ENCODE data around the gene C1orf232. TPM values are rescaled to one million over a fixed set of nuclear protein-coding genes. Genes with fewer than 3 reads are reported as not detected.

The C1orf232 gene
- total and polyA plus RNA-seq, 9 of the 15 experiments (the other 6 are each of a cell fraction or from before 2014, with no cell fraction given) = not detected

- TF ChIP-seq PBX2 (CRISPR knock-in tag; IDR thresholded peaks at IDR 0.05; ENCODE audit: low read depth) (no peak), PBX2 (tag; conservative IDR thresholded peaks at IDR 0.05; ENCODE audit: low read depth) (no peak), ELK1 (CRISPR knock-in tag; IDR thresholded peaks at IDR 0.05) (no peak), SOX6 (IDR thresholded peaks at IDR 0.05) (0 out of 2 replicates have a peak, but pooled peaks have one; percentile 17), ZNF184 (CRISPR knock-in tag; IDR thresholded peaks at IDR 0.05) (no peak), ZFP36 (IDR thresholded peaks at IDR 0.05; ENCODE audit: low read depth, low read length, partially characterized antibody) (no peak), ZBTB49 (CRISPR knock-in tag; IDR thresholded peaks at IDR 0.05; ENCODE audit: borderline replicate concordance) (peak; percentile 42; the same call in 1 of the 2 replicates), MNT (conservative IDR thresholded peaks at IDR 0.05) (peak in 1 of 2 experiments; percentile 90; a peak in 3 of 4 replicates), ZSCAN32 (CRISPR knock-in tag; IDR thresholded peaks at IDR 0.05) (no peak), TEAD4 (IDR thresholded peaks at IDR 0.05; ENCODE audit: low read length) (no peak), TEAD4 (CRISPR knock-in tag; IDR thresholded peaks at IDR 0.05; ENCODE audit: borderline replicate concordance) (0 out of 2 replicates have a peak, but pooled peaks have one; percentile 85), ARID2 (IDR thresholded peaks at IDR 0.05) (no peak), WHSC1 (IDR thresholded peaks at IDR 0.05; ENCODE audit: low read length) (no peak)
- TF ChIP-seq, protein P1, sequence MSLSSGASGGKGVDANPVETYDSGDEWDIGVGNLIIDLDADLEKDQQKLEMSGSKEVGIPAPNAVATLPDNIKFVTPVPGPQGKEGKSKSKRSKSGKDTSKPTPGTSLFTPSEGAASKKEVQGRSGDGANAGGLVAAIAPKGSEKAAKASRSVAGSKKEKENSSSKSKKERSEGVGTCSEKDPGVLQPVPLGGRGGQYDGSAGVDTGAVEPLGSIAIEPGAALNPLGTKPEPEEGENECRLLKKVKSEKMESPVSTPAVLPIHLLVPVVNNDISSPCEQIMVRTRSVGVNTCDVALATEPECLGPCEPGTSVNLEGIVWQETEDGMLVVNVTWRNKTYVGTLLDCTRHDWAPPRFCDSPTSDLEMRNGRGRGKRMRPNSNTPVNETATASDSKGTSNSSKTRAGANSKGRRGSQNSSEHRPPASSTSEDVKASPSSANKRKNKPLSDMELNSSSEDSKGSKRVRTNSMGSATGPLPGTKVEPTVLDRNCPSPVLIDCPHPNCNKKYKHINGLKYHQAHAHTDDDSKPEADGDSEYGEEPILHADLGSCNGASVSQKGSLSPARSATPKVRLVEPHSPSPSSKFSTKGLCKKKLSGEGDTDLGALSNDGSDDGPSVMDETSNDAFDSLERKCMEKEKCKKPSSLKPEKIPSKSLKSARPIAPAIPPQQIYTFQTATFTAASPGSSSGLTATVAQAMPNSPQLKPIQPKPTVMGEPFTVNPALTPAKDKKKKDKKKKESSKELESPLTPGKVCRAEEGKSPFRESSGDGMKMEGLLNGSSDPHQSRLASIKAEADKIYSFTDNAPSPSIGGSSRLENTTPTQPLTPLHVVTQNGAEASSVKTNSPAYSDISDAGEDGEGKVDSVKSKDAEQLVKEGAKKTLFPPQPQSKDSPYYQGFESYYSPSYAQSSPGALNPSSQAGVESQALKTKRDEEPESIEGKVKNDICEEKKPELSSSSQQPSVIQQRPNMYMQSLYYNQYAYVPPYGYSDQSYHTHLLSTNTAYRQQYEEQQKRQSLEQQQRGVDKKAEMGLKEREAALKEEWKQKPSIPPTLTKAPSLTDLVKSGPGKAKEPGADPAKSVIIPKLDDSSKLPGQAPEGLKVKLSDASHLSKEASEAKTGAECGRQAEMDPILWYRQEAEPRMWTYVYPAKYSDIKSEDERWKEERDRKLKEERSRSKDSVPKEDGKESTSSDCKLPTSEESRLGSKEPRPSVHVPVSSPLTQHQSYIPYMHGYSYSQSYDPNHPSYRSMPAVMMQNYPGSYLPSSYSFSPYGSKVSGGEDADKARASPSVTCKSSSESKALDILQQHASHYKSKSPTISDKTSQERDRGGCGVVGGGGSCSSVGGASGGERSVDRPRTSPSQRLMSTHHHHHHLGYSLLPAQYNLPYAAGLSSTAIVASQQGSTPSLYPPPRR (CRISPR knock-in tag; IDR thresholded peaks at IDR 0.05; ENCODE audit: borderline replicate concordance) = peak; percentile 82
These were observed 7.1 kb downstream of the C1orf232 start (continued) for GRCh38 chr1:26161415-26162219.
